T-cell (primary cell): ENCODE data around the gene MBNL2. TPM values are rescaled to one million over a fixed set of nuclear protein-coding genes. Genes with fewer than 3 reads are reported as not detected.

ENCODE experiments used
- ATAC-seq, 4 experiments: fragments of 200-7000 bp in 3 of 4; fragments of 150-1000 bp in 1 of 4; cut with Tn5 transposase; replicated peaks in 1 of 4; 1 replicate in 3 of 4; 2 replicates in 1 of 4; pipeline ENCODE4 v1.10.0; 2021; ENCODE audit warnings: moderate library complexity in 3 of 4, mild to moderate bottlenecking in 2 of 4, moderate number of reproducible peaks in 1 of 4
- CTCF ChIA-PET, 2 donors: fragments of 300-600 bp; sonication (Branson Sonifier 250); formaldehyde crosslinking; loops; one replicate each; lab custom pipeline; 2022; ENCODE audit warnings: antibody characterized with exemption in 2 of 2; lab: Charles Lee
- POLR2A ChIA-PET, 2 donors: fragments of 300-600 bp; sonication (Branson Sonifier 250); formaldehyde crosslinking; loops; one replicate each; lab custom pipeline; 2022; ENCODE audit warnings: antibody characterized with exemption in 2 of 2; lab: Charles Lee
- DNase-seq, 35 experiments: peaks; one replicate each; pipeline versions ENCODE4 v3.0.0 to v3.0.0-alpha.2; 2013 to 2023
- H3K27ac ChIP-seq: one replicate; pipeline ENCODE4 v1.5.1; 2013; ENCODE audit warnings: low read length
- H3K27me3 ChIP-seq, 2 experiments: replicated peaks in 1 of 2; 1 replicate in 1 of 2; 2 replicates in 1 of 2; pipeline versions ENCODE4 v1.6.1 to v1.7.0; 2013; ENCODE audit warnings: low read length in 1 of 2, mixed read lengths in 1 of 2; ENCODE audit not compliant: control insufficient read depth in 2 of 2, insufficient read depth in 2 of 2; ENCODE audit errors: extremely low read depth in 1 of 2
- H3K36me3 ChIP-seq, 2 donors: 1 replicate in 1 of 2; 2 replicates in 1 of 2; pipeline versions ENCODE4 v1.6.1 to v1.7.0; 2013; ENCODE audit warnings: low read length in 1 of 2; ENCODE audit not compliant: control insufficient read depth in 2 of 2, insufficient read depth in 1 of 2; ENCODE audit errors: extremely low read depth in 1 of 2
- H3K4me1 ChIP-seq, 2 experiments: 1 replicate in 1 of 2; 2 replicates in 1 of 2; pipeline versions ENCODE4 v1.6.1 to v1.7.0; 2013; ENCODE audit warnings: low read length in 2 of 2, mixed read lengths in 1 of 2; ENCODE audit not compliant: insufficient read depth in 2 of 2, control insufficient read depth in 1 of 2; ENCODE audit errors: extremely low read depth in 1 of 2
- H3K4me3 ChIP-seq, 2 donors: 1 replicate in 1 of 2; 2 replicates in 1 of 2; pipeline versions ENCODE4 v1.5.1 to v1.7.0; 2013; ENCODE audit warnings: mild to moderate bottlenecking in 2 of 2, low read length in 1 of 2, moderate library complexity in 1 of 2; ENCODE audit not compliant: control insufficient read depth in 1 of 2; ENCODE audit errors: extremely low read depth in 1 of 2
- H3K9me3 ChIP-seq: 2 replicates; pipeline ENCODE4 v1.7.0; 2013
- H3K27ac Mint-ChIP-seq, 2 donors: one replicate each; pipeline ENCODE4 v1.8.0; 2020 to 2021; ENCODE audit warnings: mild to moderate bottlenecking in 2 of 2, mixed read lengths in 2 of 2
- H3K27me3 Mint-ChIP-seq, 2 donors: one replicate each; pipeline ENCODE4 v1.8.0; 2021 to 2022; ENCODE audit warnings: mixed read lengths in 2 of 2
- H3K36me3 Mint-ChIP-seq: one replicate; pipeline ENCODE4 v1.8.0; 2021; ENCODE audit warnings: mixed read lengths
- H3K4me1 Mint-ChIP-seq, 3 donors: one replicate each; pipeline ENCODE4 v1.8.0; 2020 to 2022; ENCODE audit warnings: mixed read lengths in 3 of 3, mild to moderate bottlenecking in 1 of 3
- H3K4me3 Mint-ChIP-seq, 3 donors: one replicate each; pipeline ENCODE4 v1.8.0; 2020 to 2022; ENCODE audit warnings: mild to moderate bottlenecking in 3 of 3, mixed read lengths in 3 of 3, moderate library complexity in 3 of 3
- H3K9me3 Mint-ChIP-seq, 3 donors: one replicate each; pipeline ENCODE4 v1.8.0; 2020 to 2022; ENCODE audit warnings: mixed read lengths in 3 of 3
- WGBS: methylation state at CpG from one replicate; pipeline ENCODE4 v1.1.5; 2013; ENCODE audit warnings: missing lambda C conversion rate; ENCODE audit not compliant: insufficient coverage; 5-methylcytosine and 5-hydroxymethylcytosine counted together
- total RNA-seq, 35 experiments: library from RNA in 6 of 35; stranded (reverse) in 6 of 35; fragments of 120-200 nt in 1 of 35; gene quantifications; one replicate each; pipeline versions ENCODE4 v1.2.1 to v1.2.4 and lab custom pipeline; 2013 to 2026

Gene MBNL2
- total RNA-seq, 5 donors from 2014 or later (not counting 1 experiment from before 2014, with no cell fraction given): 21.0 to 33.7 (median 28.5) TPM

- ChIA-PET POLR2A (no interaction called here), CTCF (no interaction called here)
- Mint-ChIP-seq H3K36me3 (peaks cover 43% of the 10 kb centered on the region), H3K4me1 (peaks cover 48 to 59% (median 55%) of the 10 kb centered on the region in 3 donors), H3K4me3 (no peak overlapping the region), H3K27ac (no peak overlapping the region), H3K9me3 (no peaks in the 10 kb centered on the region), H3K27me3 (no peaks in the 10 kb centered on the region)
- Histone ChIP-seq H3K27me3 (no peaks in the 10 kb centered on the region), H3K9me3 (no peaks in the 10 kb centered on the region), H3K4me1 (peaks cover 0 to 2% of the 10 kb centered on the region in 2 experiments), H3K36me3 (peaks cover 0 to 2% of the 10 kb centered on the region in 2 donors), H3K27ac (no peak overlapping the region), H3K4me3 (no peak overlapping the region)
- WGBS: no CpG with 5 or more reads among the region's 2 CpGs
- no peak for ATAC-seq
- no peak for DNase-seq
Measured at GRCh38 chr13:97283888-97284287, 61.8 kb downstream of the MBNL2 start.

- Histone ChIP-seq H3K27ac (no peak overlapping the region), H3K4me1 (peaks cover 0 to 2% of the 10 kb centered on the region in 2 experiments), H3K27me3 (no peaks in the 10 kb centered on the region), H3K9me3 (no peaks in the 10 kb centered on the region), H3K36me3 (peaks cover 0 to 2% of the 10 kb centered on the region in 2 donors), H3K4me3 (no peak overlapping the region)
- no peak for ATAC-seq
- Mint-ChIP-seq H3K9me3 (no peaks in the 10 kb centered on the region), H3K4me1 (peaks cover 48 to 53% (median 50%) of the 10 kb centered on the region in 3 donors), H3K27ac (no peak overlapping the region), H3K27me3 (no peaks in the 10 kb centered on the region), H3K36me3 (peaks cover 44% of the 10 kb centered on the region), H3K4me3 (no peak overlapping the region)
- POLR2A ChIA-PET: no interaction called here
- no CpG with 5 or more reads among the region's 3 CpGs for WGBS
- CTCF ChIA-PET: no interaction called here
- DNase-seq: no peak
Measured at GRCh38 chr13:97284558-97284957, 62.4 kb downstream of the MBNL2 start.

- WGBS: 100% methylated on average over 4 of the region's 6 CpGs
- no peak for ATAC-seq
- H3K4me1 Mint-ChIP-seq: peaks cover 43 to 47% (median 44%) of the 10 kb centered on the region in 3 donors
- Histone ChIP-seq H3K9me3 (no peaks in the 10 kb centered on the region), H3K36me3 (peaks cover 0 to 2% of the 10 kb centered on the region in 2 donors), H3K27ac (no peak overlapping the region), H3K4me1 (no peaks in the 10 kb centered on the region), H3K4me3 (no peak overlapping the region), H3K27me3 (no peaks in the 10 kb centered on the region)
- DNase-seq: no peak
- H3K27ac Mint-ChIP-seq: no peak overlapping the region
- H3K36me3 Mint-ChIP-seq: peaks cover 42% of the 10 kb centered on the region
- ChIA-PET CTCF (no interaction called here), POLR2A (no interaction called here)
- no peak overlapping the region for H3K4me3 Mint-ChIP-seq
- no peaks in the 10 kb centered on the region for H3K9me3 Mint-ChIP-seq
- no peaks in the 10 kb centered on the region for H3K27me3 Mint-ChIP-seq
Measured at GRCh38 chr13:97285221-97285955, 63.3 kb downstream of the MBNL2 start.

- DNase-seq (no peak), ATAC-seq (no peak)
- no peaks in the 10 kb centered on the region for H3K27me3 Mint-ChIP-seq
- H3K27ac ChIP-seq: no peak overlapping the region
- no peaks in the 10 kb centered on the region for H3K4me1 ChIP-seq
- H3K9me3 ChIP-seq: no peaks in the 10 kb centered on the region
- H3K4me1 Mint-ChIP-seq: peaks cover 33 to 41% (median 36%) of the 10 kb centered on the region in 3 donors
- no peaks in the 10 kb centered on the region for H3K27me3 ChIP-seq
- H3K27ac Mint-ChIP-seq: no peak overlapping the region
- ChIA-PET POLR2A (no interaction called here), CTCF (no interaction called here)
- no peak overlapping the region for H3K4me3 ChIP-seq
- H3K4me3 Mint-ChIP-seq: no peak overlapping the region
- 97% methylated on average over 6 of the region's 9 CpGs for WGBS
- H3K9me3 Mint-ChIP-seq: no peaks in the 10 kb centered on the region
- H3K36me3 ChIP-seq: peaks cover 0 to 2% of the 10 kb centered on the region in 2 donors
- H3K36me3 Mint-ChIP-seq: peaks cover 42% of the 10 kb centered on the region
Measured at GRCh38 chr13:97286317-97287046, 64.3 kb downstream of the MBNL2 start.

- H3K4me1 Mint-ChIP-seq: peaks cover 27 to 40% (median 34%) of the 10 kb centered on the region in 3 donors
- DNase-seq (no peak), ATAC-seq (no peak)
- Histone ChIP-seq H3K36me3 (peaks cover 0 to under 1% of the 10 kb centered on the region in 2 donors), H3K4me3 (no peak overlapping the region), H3K9me3 (no peaks in the 10 kb centered on the region), H3K27ac (no peak overlapping the region), H3K27me3 (no peaks in the 10 kb centered on the region), H3K4me1 (no peaks in the 10 kb centered on the region)
- no peaks in the 10 kb centered on the region for H3K9me3 Mint-ChIP-seq
- ChIA-PET CTCF (interaction anchor here (0.7 kb wide), 2 partner anchors 160 to 163 kb away, joined by 4 to 6 read pairs; no protein-coding TSS in a partner anchor), POLR2A (no interaction called here)
- H3K27ac Mint-ChIP-seq: no peak overlapping the region
- H3K4me3 Mint-ChIP-seq: no peak overlapping the region
- peaks cover 42% of the 10 kb centered on the region for H3K36me3 Mint-ChIP-seq
- WGBS: 94% methylated on average over 2 of the region's 5 CpGs
- H3K27me3 Mint-ChIP-seq: no peaks in the 10 kb centered on the region
Measured at GRCh38 chr13:97287047-97287383, 64.9 kb downstream of the MBNL2 start.

- Mint-ChIP-seq H3K27me3 (no peaks in the 10 kb centered on the region), H3K4me1 (peaks cover 19 to 30% (median 26%) of the 10 kb centered on the region in 3 donors), H3K9me3 (no peaks in the 10 kb centered on the region), H3K4me3 (no peak overlapping the region), H3K27ac (no peak overlapping the region), H3K36me3 (peaks cover 35% of the 10 kb centered on the region)
- no peaks in the 10 kb centered on the region for H3K4me1 ChIP-seq
- no peaks in the 10 kb centered on the region for H3K36me3 ChIP-seq
- POLR2A ChIA-PET: no interaction called here
- DNase-seq (no peak), ATAC-seq (no peak)
- H3K9me3 ChIP-seq: no peaks in the 10 kb centered on the region
- H3K4me3 ChIP-seq: no peak overlapping the region
- H3K27ac ChIP-seq: no peak overlapping the region
- H3K27me3 ChIP-seq: no peaks in the 10 kb centered on the region
- 100% methylated on average over 2 of the region's 2 CpGs for WGBS
- CTCF ChIA-PET: no interaction called here
Measured at GRCh38 chr13:97288486-97288900, 66.4 kb downstream of the MBNL2 start.
